Measurements from ENCODE around the gene HHIPL1. TPM values are rescaled to one million over a fixed set of nuclear protein-coding genes. Genes with fewer than 3 reads are reported as not detected.

HHIPL1 gene
- total RNA-seq, 1 donor from 2014 or later: 0.86 TPM

- no peaks in the 10 kb centered on the region for H3K36me3 ChIP-seq (ENCODE audit: insufficient read depth, low read length)
- H3K79me2 ChIP-seq (ENCODE audit: insufficient read depth, low read length): no peaks in the 10 kb centered on the region
- no peaks in the 10 kb centered on the region for H4K20me1 ChIP-seq (ENCODE audit: insufficient read depth, low read length)
- no peak overlapping the region for H2AFZ ChIP-seq (ENCODE audit: low read depth, low read length)
- Mint-ChIP-seq H3K4me1 (ENCODE audit: low read depth, unreplicated experiment) (no peaks in the 10 kb centered on the region), H3K27ac (ENCODE audit: unreplicated experiment) (no peak overlapping the region), H3K4me3 (ENCODE audit: unreplicated experiment) (no peak overlapping the region), H3K9me3 (ENCODE audit: unreplicated experiment) (peaks cover 12% of the 10 kb centered on the region), H3K27me3 (ENCODE audit: low read depth, unreplicated experiment) (peaks cover 26% of the 10 kb centered on the region), H3K36me3 (ENCODE audit: low read depth, unreplicated experiment) (no peaks in the 10 kb centered on the region)
- no peak overlapping the region for H3K4me3 ChIP-seq (ENCODE audit: insufficient read depth, low read depth, low read length)
- H3K9ac ChIP-seq (ENCODE audit: low read length): no peak overlapping the region
- FAIRE-seq (no peak), DNase-seq (ENCODE audit: low read depth) (no peak)
- H3K4me2 ChIP-seq (ENCODE audit: low read length): no peak overlapping the region
- no peaks in the 10 kb centered on the region for H3K27me3 ChIP-seq (ENCODE audit: insufficient read depth, low read length)
- H3K9me3 ChIP-seq (ENCODE audit: insufficient read depth, low read depth, low read length): no peaks in the 10 kb centered on the region
- TF ChIP-seq EZH2 (IDR thresholded peaks at IDR 0.05; ENCODE audit: insufficient read depth, low read length) (no peak), CTCF (IDR thresholded peaks at IDR 0.05; ENCODE audit: insufficient read depth, low read depth, low read length) (no peak)
- H3K4me1 ChIP-seq (ENCODE audit: insufficient read depth, low read length): no peaks in the 10 kb centered on the region
- no peak overlapping the region for H3K27ac ChIP-seq (ENCODE audit: low read depth, low read length)
Measured at GRCh38 chr14:99715266-99716000, 70.5 kb downstream of the HHIPL1 start.

- peaks cover 12% of the 10 kb centered on the region for H3K9me3 Mint-ChIP-seq (ENCODE audit: unreplicated experiment)
Measured at GRCh38 chr14:99716091-99716849, 71.3 kb downstream of the HHIPL1 start.

More at GRCh38 chr14:99716091-99716849, 71.3 kb downstream of the HHIPL1 start:
- Mint-ChIP-seq H3K4me3 (ENCODE audit: unreplicated experiment) (no peak overlapping the region), H3K4me1 (ENCODE audit: low read depth, unreplicated experiment) (no peaks in the 10 kb centered on the region), H3K27ac (ENCODE audit: unreplicated experiment) (no peak overlapping the region), H3K27me3 (ENCODE audit: low read depth, unreplicated experiment) (peaks cover 27% of the 10 kb centered on the region), H3K36me3 (ENCODE audit: low read depth, unreplicated experiment) (no peaks in the 10 kb centered on the region)
- no peak for TF ChIP-seq CTCF (IDR thresholded peaks at IDR 0.05; ENCODE audit: insufficient read depth, low read depth, low read length)
- no peak for TF ChIP-seq EZH2 (IDR thresholded peaks at IDR 0.05; ENCODE audit: insufficient read depth, low read length)
- FAIRE-seq (no peak), DNase-seq (ENCODE audit: low read depth) (no peak)
- Histone ChIP-seq H3K4me2 (ENCODE audit: low read length) (no peak overlapping the region), H4K20me1 (ENCODE audit: insufficient read depth, low read length) (no peaks in the 10 kb centered on the region), H3K9me3 (ENCODE audit: insufficient read depth, low read depth, low read length) (no peaks in the 10 kb centered on the region), H3K27ac (ENCODE audit: low read depth, low read length) (no peak overlapping the region), H3K4me1 (ENCODE audit: insufficient read depth, low read length) (no peaks in the 10 kb centered on the region), H3K4me3 (ENCODE audit: insufficient read depth, low read depth, low read length) (no peak overlapping the region), H3K9ac (ENCODE audit: low read length) (no peak overlapping the region), H3K36me3 (ENCODE audit: insufficient read depth, low read length) (no peaks in the 10 kb centered on the region), H3K27me3 (ENCODE audit: insufficient read depth, low read length) (no peaks in the 10 kb centered on the region), H2AFZ (ENCODE audit: low read depth, low read length) (no peak overlapping the region), H3K79me2 (ENCODE audit: insufficient read depth, low read length) (no peaks in the 10 kb centered on the region)
